H1 (cell line): ENCODE results near the gene GABRR2. TPM values are rescaled to one million over a fixed set of nuclear protein-coding genes. Genes with fewer than 3 reads are reported as not detected.

Experiments used
- CTCF ChIA-PET: fragments of 300-600 bp; sonication (Branson Sonifier 250); formaldehyde crosslinking; loops from one replicate; lab custom pipeline; 2021; ENCODE audit not compliant: partially characterized antibody; lab: Charles Lee
- POLR2A ChIA-PET: fragments of 300-600 bp; sonication (Branson Sonifier 250); formaldehyde crosslinking; loops from one replicate; lab custom pipeline; 2021; ENCODE audit warnings: inconsistent platforms; ENCODE audit not compliant: partially characterized antibody; lab: Charles Lee
- DNase-seq, 2 experiments: peaks; one replicate each; pipeline versions ENCODE4 v3.0.0 to v3.0.0-alpha.2; 2010 to 2022; ENCODE audit warnings: low spot score in 2 of 2, low read depth in 1 of 2, mixed read lengths in 1 of 2
- FAIRE-seq: peaks from 2 replicates; lab custom pipeline; 2011; peaks lifted over from hg19 to GRCh38; lab: Jason Lieb, UNC
- H2AFZ ChIP-seq: 2 replicates; pipeline ENCODE4 v1.8.1; 2012; ENCODE audit warnings: low read length, inconsistent platforms
- H2AK5ac ChIP-seq: 2 replicates; pipeline ENCODE4 v1.6.1; 2013; ENCODE audit warnings: low read depth, low read length
- H2BK120ac ChIP-seq: replicated peaks from 2 replicates; pipeline ENCODE3; 2013; ENCODE audit warnings: low read depth, low read length, inconsistent platforms
- H2BK12ac ChIP-seq: 2 replicates; pipeline ENCODE4 v1.6.1; 2013; ENCODE audit warnings: low read depth, low read length
- H2BK15ac ChIP-seq: 2 replicates; pipeline ENCODE4 v1.6.1; 2013; ENCODE audit warnings: low read length
- H2BK20ac ChIP-seq: 2 replicates; pipeline ENCODE4 v1.6.1; 2013; ENCODE audit warnings: low read length
- H2BK5ac ChIP-seq: 2 replicates; pipeline ENCODE4 v1.6.1; 2013; ENCODE audit warnings: low read depth, low read length
- H3K14ac ChIP-seq: 2 replicates; pipeline ENCODE4 v1.6.1; 2013; ENCODE audit warnings: inconsistent platforms; ENCODE audit not compliant: insufficient read length
- H3K18ac ChIP-seq: 2 replicates; pipeline ENCODE4 v1.6.1; 2013; ENCODE audit warnings: low read length; ENCODE audit errors: extremely low read depth
- H3K23ac ChIP-seq: 2 replicates; pipeline ENCODE4 v1.6.1; 2013; ENCODE audit warnings: inconsistent platforms; ENCODE audit not compliant: insufficient read length
- H3K23me2 ChIP-seq: 2 replicates; pipeline ENCODE4 v1.6.1; 2013; ENCODE audit warnings: low read depth, low read length
- H3K27ac ChIP-seq: 2 replicates; pipeline ENCODE4 v1.6.1; 2011; ENCODE audit warnings: low read depth, low read length, inconsistent platforms
- H3K27me3 ChIP-seq, 4 experiments: replicated peaks in 1 of 4; 1 replicate in 1 of 4; 2 replicates in 3 of 4; pipeline versions ENCODE4 v1.6.1 to v1.8.1; 2011 to 2013; ENCODE audit warnings: low read length in 3 of 4, mild to moderate bottlenecking in 3 of 4, inconsistent platforms in 2 of 4, mixed read lengths in 2 of 4, moderate library complexity in 1 of 4; ENCODE audit not compliant: control insufficient read depth in 3 of 4, insufficient read depth in 3 of 4; ENCODE audit errors: extremely low read depth in 1 of 4
- H3K36me3 ChIP-seq, 4 experiments: 2 replicates each; pipeline versions ENCODE4 v1.6.1 to v1.8.1; 2011 to 2013; ENCODE audit warnings: mild to moderate bottlenecking in 4 of 4, low read length in 3 of 4, moderate library complexity in 2 of 4, control low read depth in 1 of 4, inconsistent platforms in 1 of 4; ENCODE audit not compliant: insufficient read depth in 4 of 4, control insufficient read depth in 2 of 4
- H3K4ac ChIP-seq: replicated peaks from 2 replicates; pipeline ENCODE3; 2013; ENCODE audit warnings: low read length, low read depth, mixed read lengths, inconsistent platforms; ENCODE audit not compliant: insufficient read length
- H3K4me1 ChIP-seq, 4 experiments: replicated peaks in 1 of 4; 1 replicate in 1 of 4; 2 replicates in 3 of 4; pipeline versions ENCODE4 v1.6.1 to v1.8.1; 2011 to 2013; ENCODE audit warnings: low read length in 3 of 4, inconsistent platforms in 2 of 4, mixed read lengths in 1 of 4; ENCODE audit not compliant: insufficient read depth in 4 of 4, control insufficient read depth in 3 of 4
- H3K4me2 ChIP-seq, 2 experiments: 2 replicates each; pipeline versions ENCODE4 v1.6.1 to v1.8.1; 2011 to 2013; ENCODE audit warnings: low read depth in 2 of 2, low read length in 2 of 2, control low read depth in 1 of 2, inconsistent platforms in 1 of 2, mild to moderate bottlenecking in 1 of 2; ENCODE audit not compliant: insufficient read depth in 1 of 2
- H3K4me3 ChIP-seq, 4 experiments: fragments of 200-600, 300-600 bp in 1 of 4; sonication (generic), shearing (Covaris generic), sonication (Bioruptor Twin) in 1 of 4; 2 replicates each; pipeline versions ENCODE4 v1.5.1 to v1.8.1; 2011 to 2016; ENCODE audit warnings: low read length in 4 of 4, low read depth in 3 of 4, control low read depth in 2 of 4, inconsistent platforms in 2 of 4, mild to moderate bottlenecking in 2 of 4, mixed read lengths in 1 of 4, moderate library complexity in 1 of 4; ENCODE audit not compliant: insufficient read depth in 2 of 4; ENCODE audit errors: extremely low read depth in 1 of 4
- H3K56ac ChIP-seq: replicated peaks from 2 replicates; pipeline ENCODE3; 2013; ENCODE audit warnings: low read depth, mild to moderate bottlenecking, mixed read lengths, low read length, inconsistent platforms; ENCODE audit not compliant: insufficient read length
- H3K79me1 ChIP-seq: 2 replicates; pipeline ENCODE4 v1.6.1; 2013; ENCODE audit warnings: low read depth, low read length, control low read depth
- H3K79me2 ChIP-seq, 2 experiments: 2 replicates each; pipeline versions ENCODE4 v1.6.1 to v1.8.1; 2012 to 2013; ENCODE audit warnings: low read length in 2 of 2, mild to moderate bottlenecking in 2 of 2, inconsistent platforms in 1 of 2; ENCODE audit not compliant: insufficient read depth in 2 of 2, control insufficient read depth in 1 of 2
- H3K9ac ChIP-seq, 4 experiments: replicated peaks in 1 of 4; 1 replicate in 1 of 4; 2 replicates in 3 of 4; pipeline versions ENCODE4 v1.6.1 to v1.8.1; 2011 to 2013; ENCODE audit warnings: low read depth in 3 of 4, low read length in 3 of 4, control low read depth in 2 of 4, mild to moderate bottlenecking in 2 of 4, moderate library complexity in 2 of 4, inconsistent platforms in 1 of 4; ENCODE audit errors: extremely low read depth in 1 of 4
- H3K9me3 ChIP-seq, 2 experiments: 2 replicates each; pipeline versions ENCODE4 v1.6.1 to v1.8.1; 2012 to 2013; ENCODE audit warnings: mild to moderate bottlenecking in 2 of 2, moderate library complexity in 2 of 2, control low read depth in 1 of 2, inconsistent platforms in 1 of 2, low read depth in 1 of 2, low read length in 1 of 2, mixed read lengths in 1 of 2; ENCODE audit not compliant: insufficient read depth in 2 of 2
- H4K20me1 ChIP-seq, 2 experiments: replicated peaks in 1 of 2; 2 replicates each; pipeline versions ENCODE3 to v1.8.1; 2011 to 2013; ENCODE audit warnings: inconsistent platforms in 2 of 2, low read length in 2 of 2, mild to moderate bottlenecking in 1 of 2; ENCODE audit not compliant: insufficient read depth in 2 of 2, control insufficient read depth in 1 of 2
- H4K5ac ChIP-seq: 2 replicates; pipeline ENCODE4 v1.6.1; 2013; ENCODE audit warnings: low read length, low read depth, mixed read lengths, inconsistent platforms; ENCODE audit not compliant: insufficient read length
- H4K8ac ChIP-seq: 2 replicates; pipeline ENCODE4 v1.8.0; 2013; ENCODE audit warnings: mild to moderate bottlenecking, moderate library complexity, low read length, inconsistent platforms; ENCODE audit not compliant: insufficient read depth; ENCODE audit errors: extremely low read depth
- H4K91ac ChIP-seq: replicated peaks from 2 replicates; pipeline ENCODE3; 2013; ENCODE audit warnings: low read length, mixed read lengths, inconsistent platforms; ENCODE audit not compliant: insufficient read length
- HDAC2 ChIP-seq, 2 experiments: fragments of 300-600 bp in 1 of 2; sonication (generic) in 1 of 2; IDR thresholded peaks; 2 replicates each; pipeline ENCODE4 v1.6.1; 2011 to 2012; ENCODE audit warnings: low read depth in 2 of 2, low read length in 2 of 2, mild to moderate bottlenecking in 2 of 2, moderate library complexity in 2 of 2, borderline replicate concordance in 1 of 2, inconsistent platforms in 1 of 2
- MAFK ChIP-seq: IDR thresholded peaks from 2 replicates; pipeline ENCODE4 v1.6.1; 2012; ENCODE audit warnings: low read depth, mild to moderate bottlenecking, improper control_type of control experiment, low read length
- PHF8 ChIP-seq: fragments of 200-600 bp; sonication (generic); conservative IDR thresholded peaks from 2 replicates; pipeline ENCODE4 v1.7.1; 2012; ENCODE audit warnings: low read depth, mild to moderate bottlenecking, inconsistent platforms, low read length, moderate library complexity
- SIN3A ChIP-seq, 2 experiments: IDR thresholded peaks in 1 of 2; conservative IDR thresholded peaks in 1 of 2; 2 replicates each; pipeline ENCODE4 v1.6.1; 2011 to 2012; ENCODE audit warnings: low read length in 2 of 2, improper control_type of control experiment in 1 of 2, low read depth in 1 of 2, mild to moderate bottlenecking in 1 of 2
- TAF1 ChIP-seq: IDR thresholded peaks from 2 replicates; pipeline ENCODE4 v1.6.1; 2011; ENCODE audit warnings: mild to moderate bottlenecking, low read depth, low read length
- TCF12 ChIP-seq: IDR thresholded peaks from 2 replicates; pipeline ENCODE4 v1.6.1; 2011; ENCODE audit warnings: low read depth, mild to moderate bottlenecking, low read length
- TEAD4 ChIP-seq: IDR thresholded peaks from 2 replicates; pipeline ENCODE4 v1.6.1; 2012; ENCODE audit warnings: low read depth, low read length, inconsistent platforms, mixed read lengths
- USF2 ChIP-seq: IDR thresholded peaks from 2 replicates; pipeline ENCODE4 v1.6.1; 2011; ENCODE audit warnings: low read length, improper control_type of control experiment
- ZNF274 ChIP-seq: IDR thresholded peaks from 2 replicates; pipeline ENCODE4 v1.7.0; 2012; ENCODE audit warnings: low read length, borderline replicate concordance; ENCODE audit errors: extremely low read depth
- polyA plus RNA-seq, 7 experiments: library from polyadenylated mRNA; depleted of rRNA in 3 of 7; stranded (reverse) in 5 of 7; unstranded in 2 of 7; fragments of >200 nt in 5 of 7; fragments of 200-250 nt in 2 of 7; gene quantifications; 1 replicate in 5 of 7; 2 replicates in 1 of 7; 4 replicates in 1 of 7; pipeline versions ENCODE4 v1.2.1 to v1.2.3, GENCODE V29; 2011 to 2013; ENCODE audit warnings: missing spikeins in 2 of 7, mixed read lengths in 2 of 7
- total RNA-seq: library from RNA; stranded (reverse); fragmentation: NEBNext Ultra II Directional; extraction: Animal tissue kit (Norgen Biotek cat#: 25700); gene quantifications from 2 replicates; pipeline ENCODE4 v1.2.1, GENCODE V29; 2021

Gene GABRR2
- total and polyA plus RNA-seq, 2 of the 8 experiments (the other 6 are each of a cell fraction or from before 2014, with no cell fraction given): not detected

- H4K5ac ChIP-seq: no peak overlapping the region
- no peak overlapping the region for H2BK5ac ChIP-seq
- H3K36me3 ChIP-seq: 0 out of 8 replicates have a peak, but pooled peaks cover 0 to 5% (median 0%) of the 10 kb centered on the region in 4 experiments
- H3K79me1 ChIP-seq: no peaks in the 10 kb centered on the region
- no peak overlapping the region for H2BK12ac ChIP-seq
- no peak overlapping the region for H4K8ac ChIP-seq
- H4K91ac ChIP-seq: no peak overlapping the region
- no peak for FAIRE-seq
- H3K27me3 ChIP-seq: no peaks in the 10 kb centered on the region
- no peak overlapping the region for H2AK5ac ChIP-seq
- H3K4ac ChIP-seq: no peak overlapping the region
- no peak overlapping the region for H3K18ac ChIP-seq
- H3K4me3 ChIP-seq: no peak overlapping the region
- H2BK120ac ChIP-seq: no peak overlapping the region
- no peak overlapping the region for H3K14ac ChIP-seq
- H2BK20ac ChIP-seq: no peak overlapping the region
- TF ChIP-seq USF2 (no peak), MAFK (no peak), TCF12 (no peak), HDAC2 (IDR thresholded peaks at IDR 0.05; ENCODE audit: borderline replicate concordance in 1 of 2, low read depth in 2 of 2, low read length in 2 of 2) (no peak), ZNF274 (no peak), PHF8 (no peak), TEAD4 (no peak), TAF1 (no peak), SIN3A (conservative IDR thresholded peaks at IDR 0.05 in 1 of 2, IDR thresholded peaks at IDR 0.05 in 1 of 2; ENCODE audit: low read depth in 1 of 2, low read length in 2 of 2) (no peak)
- ChIA-PET CTCF (interaction anchor here (0.8 to 11.3 kb wide), 5 partner anchors 14 to 62 kb away, joined by 3 to 133 read pairs (median 6); partner anchors contain the start of genes GABRR2 and UBE2J1), POLR2A (interaction anchor here (1.4 kb wide), 2 partner anchors 12 to 16 kb away, joined by 3 to 5 read pairs; no protein-coding TSS in a partner anchor)
- H3K79me2 ChIP-seq: no peaks in the 10 kb centered on the region
- H3K9me3 ChIP-seq: no peaks in the 10 kb centered on the region
- H2AFZ ChIP-seq: no peak overlapping the region
- H3K27ac ChIP-seq: no peak overlapping the region
- peaks cover 0 to 2% of the 10 kb centered on the region in 2 experiments for H4K20me1 ChIP-seq
- H3K23ac ChIP-seq: no peak overlapping the region
- no peaks in the 10 kb centered on the region for H3K4me1 ChIP-seq
- no peak overlapping the region for H3K4me2 ChIP-seq
- no peak overlapping the region for H3K56ac ChIP-seq
- H3K9ac ChIP-seq: no peak overlapping the region
- no peak overlapping the region for H2BK15ac ChIP-seq
- no peak for DNase-seq
- no peaks in the 10 kb centered on the region; the same call in 1 of the 2 replicates for H3K23me2 ChIP-seq
These were observed 49.5 kb upstream of the GABRR2 start for GRCh38 chr6:89364586-89364985.
